Progenitor cell of endocrine pancreas (in vitro differentiated cells): ENCODE measurements around the gene CT47C1. TPM values are rescaled to one million over a fixed set of nuclear protein-coding genes. Genes with fewer than 3 reads are reported as not detected.

ENCODE experiments used
- DNase-seq: peaks from one replicate; pipeline ENCODE4 v3.0.0; 2021; ENCODE audit warnings: low spot score; ENCODE audit not compliant: unreplicated experiment
- H3K27ac Mint-ChIP-seq: 2 replicates; pipeline ENCODE4 v1.8.0; 2021; ENCODE audit warnings: mild to moderate bottlenecking, moderate library complexity, mixed read lengths
- H3K27me3 Mint-ChIP-seq: 2 replicates; pipeline ENCODE4 v1.8.0; 2021; ENCODE audit warnings: mixed read lengths
- H3K36me3 Mint-ChIP-seq: 2 replicates; pipeline ENCODE4 v1.8.0; 2022; ENCODE audit warnings: mixed read lengths; ENCODE audit not compliant: insufficient read depth
- H3K4me1 Mint-ChIP-seq: 2 replicates; pipeline ENCODE4 v1.8.0; 2021; ENCODE audit warnings: low read depth, mixed read lengths
- H3K4me3 Mint-ChIP-seq: 2 replicates; pipeline ENCODE4 v1.8.0; 2021; ENCODE audit warnings: low read depth, mild to moderate bottlenecking, moderate library complexity, mixed read lengths
- H3K9me3 Mint-ChIP-seq: 2 replicates; pipeline ENCODE4 v1.8.0; 2021; ENCODE audit warnings: low read depth, mixed read lengths
- total RNA-seq: library from RNA; stranded (reverse); gene quantifications from 2 replicates; pipeline ENCODE4 v1.2.1, GENCODE V29; 2021
- TF ChIP-seq, protein P1 (sequence below): fragments of 200-600 bp; sonication (generic); IDR thresholded peaks from one replicate; pipeline ENCODE4 v1.5.0; 2021; ENCODE audit warnings: antibody characterized with exemption, mild to moderate bottlenecking; ENCODE audit not compliant: unreplicated experiment

The CT47C1 gene
- total RNA-seq, 1 donor from 2014 or later = not detected

DNA sequence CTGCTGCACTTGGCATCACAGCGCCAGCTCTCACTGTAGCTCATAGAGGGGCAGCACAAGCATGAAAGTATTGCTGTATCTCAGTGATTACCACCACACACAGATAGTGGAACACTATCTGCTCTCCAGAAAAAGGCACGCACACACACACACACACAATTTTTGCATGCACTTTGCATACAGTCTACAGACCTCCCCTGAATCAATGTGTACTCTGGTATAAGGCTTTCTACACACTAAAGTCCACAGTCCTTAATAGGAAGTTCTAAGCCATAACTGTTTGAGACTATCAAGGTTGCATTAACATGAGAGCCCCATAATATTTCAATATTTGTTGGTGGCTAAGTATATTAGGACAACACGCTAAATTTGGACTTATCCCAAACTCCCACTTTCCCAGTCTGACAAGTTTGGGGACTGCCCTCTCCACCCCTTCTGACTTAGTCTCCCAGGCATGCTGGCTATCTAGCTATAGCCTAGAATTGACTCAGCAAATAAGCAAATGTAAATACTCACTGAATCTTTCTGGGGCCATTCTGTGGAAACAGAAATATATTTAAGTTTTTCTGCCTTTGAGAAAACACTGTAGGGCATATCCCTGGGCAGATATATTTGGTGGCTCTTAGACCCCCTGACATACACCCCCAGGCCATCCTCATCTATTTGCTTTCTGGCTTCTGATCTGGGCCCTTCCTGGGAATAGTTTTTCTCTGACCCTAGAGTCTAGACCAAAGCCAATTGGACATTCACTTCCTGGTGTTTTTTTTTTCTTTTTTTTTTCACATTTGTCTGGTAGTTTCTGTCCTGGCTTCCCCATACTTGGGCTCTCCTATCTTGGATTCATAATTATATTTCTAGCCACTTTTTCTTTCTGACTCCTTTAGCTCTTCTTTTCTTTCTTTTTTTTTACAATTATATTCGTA lies 36.4 kb upstream of the CT47C1 start:
- Mint-ChIP-seq H3K27me3 (no peaks in the 10 kb centered on the region), H3K4me1 (peaks cover 1% of the 10 kb centered on the region), H3K9me3 (peaks cover 31% of the 10 kb centered on the region), H3K36me3 (peaks cover 6% of the 10 kb centered on the region), H3K27ac (peak overlapping the region; percentile 64), H3K4me3 (no peak overlapping the region)
- DNase-seq = no peak
- TF ChIP-seq, protein P1, sequence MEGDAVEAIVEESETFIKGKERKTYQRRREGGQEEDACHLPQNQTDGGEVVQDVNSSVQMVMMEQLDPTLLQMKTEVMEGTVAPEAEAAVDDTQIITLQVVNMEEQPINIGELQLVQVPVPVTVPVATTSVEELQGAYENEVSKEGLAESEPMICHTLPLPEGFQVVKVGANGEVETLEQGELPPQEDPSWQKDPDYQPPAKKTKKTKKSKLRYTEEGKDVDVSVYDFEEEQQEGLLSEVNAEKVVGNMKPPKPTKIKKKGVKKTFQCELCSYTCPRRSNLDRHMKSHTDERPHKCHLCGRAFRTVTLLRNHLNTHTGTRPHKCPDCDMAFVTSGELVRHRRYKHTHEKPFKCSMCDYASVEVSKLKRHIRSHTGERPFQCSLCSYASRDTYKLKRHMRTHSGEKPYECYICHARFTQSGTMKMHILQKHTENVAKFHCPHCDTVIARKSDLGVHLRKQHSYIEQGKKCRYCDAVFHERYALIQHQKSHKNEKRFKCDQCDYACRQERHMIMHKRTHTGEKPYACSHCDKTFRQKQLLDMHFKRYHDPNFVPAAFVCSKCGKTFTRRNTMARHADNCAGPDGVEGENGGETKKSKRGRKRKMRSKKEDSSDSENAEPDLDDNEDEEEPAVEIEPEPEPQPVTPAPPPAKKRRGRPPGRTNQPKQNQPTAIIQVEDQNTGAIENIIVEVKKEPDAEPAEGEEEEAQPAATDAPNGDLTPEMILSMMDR = no peak

DNA sequence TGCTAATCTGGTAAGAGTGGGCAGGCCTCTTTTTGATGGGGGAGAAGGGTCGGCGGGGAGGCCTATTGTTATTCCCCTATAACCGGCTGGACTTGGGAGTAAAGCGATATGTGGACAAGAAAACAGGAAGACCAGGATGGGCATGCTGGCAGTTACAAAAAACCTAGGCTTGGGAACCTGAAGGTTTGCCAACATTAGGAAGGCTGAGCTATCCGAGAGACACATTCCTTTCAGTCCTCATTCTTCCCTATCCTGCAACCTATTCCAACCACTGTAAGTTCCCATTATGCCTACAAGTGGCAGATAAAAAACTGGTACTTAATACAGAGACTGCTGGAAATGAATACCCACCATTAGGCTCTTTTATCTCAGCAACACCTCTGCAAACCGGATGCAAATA lies 32.4 kb upstream of the CT47C1 start:
- TF ChIP-seq, protein P1 = no peak
- H3K4me3 Mint-ChIP-seq = no peak overlapping the region
- no peak for DNase-seq
- peaks cover 9% of the 10 kb centered on the region for H3K9me3 Mint-ChIP-seq
- peaks cover 1% of the 10 kb centered on the region for H3K4me1 Mint-ChIP-seq
- H3K27ac Mint-ChIP-seq = peak overlapping the region; percentile 37
- H3K36me3 Mint-ChIP-seq = no peaks in the 10 kb centered on the region
- H3K27me3 Mint-ChIP-seq = no peaks in the 10 kb centered on the region

DNA sequence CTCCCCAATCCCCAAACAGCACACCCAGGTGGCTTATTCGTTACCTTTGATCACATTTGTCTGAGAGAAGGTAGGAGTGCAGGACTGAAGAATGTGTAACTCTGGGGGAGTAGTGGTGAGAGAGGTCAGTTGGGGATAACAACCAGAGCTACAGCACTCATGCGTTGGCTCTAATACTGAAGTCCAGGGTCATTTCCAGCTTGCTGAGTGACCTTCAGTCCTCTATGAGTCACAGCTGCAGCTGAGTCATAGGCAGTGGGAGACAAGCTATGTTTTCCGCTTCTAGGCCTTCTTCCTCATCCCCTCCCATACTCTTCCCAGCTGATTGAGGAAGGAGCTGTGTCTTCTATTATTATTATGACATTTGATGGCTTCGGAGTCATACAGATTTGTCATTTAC lies 31.6 kb upstream of the CT47C1 start:
- Mint-ChIP-seq H3K4me1 (no peaks in the 10 kb centered on the region), H3K9me3 (peaks cover 9% of the 10 kb centered on the region), H3K36me3 (no peaks in the 10 kb centered on the region), H3K27ac (no peak overlapping the region), H3K27me3 (no peaks in the 10 kb centered on the region), H3K4me3 (no peak overlapping the region)
- DNase-seq = no peak
- TF ChIP-seq, protein P1 = no peak

DNA sequence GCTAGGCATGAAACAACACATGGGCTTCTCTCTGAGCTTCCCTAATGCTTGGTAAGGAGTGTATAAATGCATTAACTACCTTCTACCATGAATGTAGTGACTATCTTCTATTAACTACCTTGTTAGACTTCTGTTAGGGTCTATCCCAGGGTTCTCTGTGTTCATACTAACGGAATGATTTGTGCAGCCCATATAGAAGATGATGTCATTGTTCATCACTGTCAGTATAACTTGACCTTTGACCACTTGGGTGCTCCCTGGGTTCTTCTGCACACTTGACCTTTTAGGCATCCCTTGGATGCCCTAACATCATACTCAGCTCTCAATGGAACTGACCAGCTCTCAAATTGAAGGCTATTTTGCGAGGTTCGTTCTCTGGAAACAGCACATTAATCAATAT lies 30.8 kb upstream of the CT47C1 start:
- Mint-ChIP-seq H3K4me1 (no peaks in the 10 kb centered on the region), H3K4me3 (no peak overlapping the region), H3K36me3 (no peaks in the 10 kb centered on the region), H3K27me3 (no peaks in the 10 kb centered on the region), H3K27ac (no peak overlapping the region), H3K9me3 (peaks cover 13% of the 10 kb centered on the region)
- TF ChIP-seq, protein P1 = no peak
- DNase-seq = no peak

DNA sequence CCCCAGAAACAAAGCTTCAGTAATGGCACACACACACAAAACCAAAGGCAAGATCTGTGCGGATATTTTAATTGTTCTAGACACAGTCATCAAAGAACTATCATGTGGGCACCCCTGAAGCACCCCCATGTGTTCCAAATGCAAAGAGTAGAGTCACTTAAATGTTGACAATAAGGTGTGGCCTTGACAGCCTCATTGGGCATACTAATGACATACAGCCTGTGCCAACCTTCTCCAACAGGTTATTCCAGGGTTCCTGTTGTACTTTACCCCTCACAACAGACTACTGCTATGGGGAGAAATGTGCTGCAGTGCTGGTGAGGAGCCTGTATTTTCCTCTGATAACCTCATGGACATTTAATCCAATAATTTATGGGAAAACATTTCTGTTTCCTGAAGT lies 29.8 kb upstream of the CT47C1 start:
- Mint-ChIP-seq H3K36me3 (no peaks in the 10 kb centered on the region), H3K9me3 (peaks cover 10% of the 10 kb centered on the region), H3K27ac (no peak overlapping the region), H3K4me3 (no peak overlapping the region), H3K4me1 (no peaks in the 10 kb centered on the region), H3K27me3 (no peaks in the 10 kb centered on the region)
- TF ChIP-seq, protein P1 = no peak
- DNase-seq = no peak
